G401.6 (cell line): Measurements from ENCODE around the gene ADAMTS19.

Experiments used
- FAIRE-seq: peaks from 2 replicates; lab custom pipeline; 2012; peaks lifted over from hg19 to GRCh38; lab: Jason Lieb, UNC

ADAMTS19 gene

DNA sequence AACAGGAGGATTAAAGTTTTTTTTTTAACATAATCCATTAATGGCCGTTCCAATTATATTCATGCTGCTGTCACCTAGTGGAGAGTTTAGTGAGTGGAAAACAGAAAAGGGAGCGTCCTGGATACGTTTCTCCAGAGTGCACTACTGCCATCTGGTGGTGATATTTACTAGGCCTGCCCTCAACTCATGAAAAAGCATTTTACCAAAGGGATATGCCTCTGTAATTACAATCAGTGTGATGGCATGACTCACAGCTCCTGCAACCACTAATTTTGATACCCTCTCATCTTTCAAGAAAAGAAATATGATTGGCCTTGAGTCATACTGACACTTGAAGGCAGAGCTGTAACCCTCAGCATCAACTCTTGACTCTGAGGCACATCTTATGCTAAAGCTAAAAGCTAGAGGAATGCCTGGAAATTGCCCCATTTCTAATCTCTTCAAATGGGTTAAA lies 307.9 kb downstream of the ADAMTS19 start:
- FAIRE-seq, result peak; percentile 93

DNA sequence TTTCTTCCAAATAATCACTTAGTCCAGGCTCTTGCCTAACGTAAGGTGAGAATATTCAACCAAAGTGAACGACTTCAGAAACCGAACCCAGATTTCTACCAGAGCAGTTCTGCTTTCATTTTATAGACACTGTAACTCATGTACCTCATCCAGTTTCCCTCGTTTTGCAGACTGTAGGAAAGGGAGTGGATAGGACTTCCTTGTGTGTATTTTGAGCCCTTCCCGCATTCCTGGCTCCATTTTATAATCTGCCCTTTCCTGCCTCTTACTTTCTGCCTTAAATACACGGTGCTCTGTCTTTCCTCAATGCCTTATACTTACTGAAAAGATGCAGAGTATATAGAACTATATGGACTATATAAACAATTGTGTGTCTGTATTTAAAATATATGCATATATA lies 308.6 kb downstream of the ADAMTS19 start:
- no peak for FAIRE-seq

- FAIRE-seq, result no peak
Measured at GRCh38 chr5:129770024-129770820, 310.1 kb downstream of the ADAMTS19 start.

DNA sequence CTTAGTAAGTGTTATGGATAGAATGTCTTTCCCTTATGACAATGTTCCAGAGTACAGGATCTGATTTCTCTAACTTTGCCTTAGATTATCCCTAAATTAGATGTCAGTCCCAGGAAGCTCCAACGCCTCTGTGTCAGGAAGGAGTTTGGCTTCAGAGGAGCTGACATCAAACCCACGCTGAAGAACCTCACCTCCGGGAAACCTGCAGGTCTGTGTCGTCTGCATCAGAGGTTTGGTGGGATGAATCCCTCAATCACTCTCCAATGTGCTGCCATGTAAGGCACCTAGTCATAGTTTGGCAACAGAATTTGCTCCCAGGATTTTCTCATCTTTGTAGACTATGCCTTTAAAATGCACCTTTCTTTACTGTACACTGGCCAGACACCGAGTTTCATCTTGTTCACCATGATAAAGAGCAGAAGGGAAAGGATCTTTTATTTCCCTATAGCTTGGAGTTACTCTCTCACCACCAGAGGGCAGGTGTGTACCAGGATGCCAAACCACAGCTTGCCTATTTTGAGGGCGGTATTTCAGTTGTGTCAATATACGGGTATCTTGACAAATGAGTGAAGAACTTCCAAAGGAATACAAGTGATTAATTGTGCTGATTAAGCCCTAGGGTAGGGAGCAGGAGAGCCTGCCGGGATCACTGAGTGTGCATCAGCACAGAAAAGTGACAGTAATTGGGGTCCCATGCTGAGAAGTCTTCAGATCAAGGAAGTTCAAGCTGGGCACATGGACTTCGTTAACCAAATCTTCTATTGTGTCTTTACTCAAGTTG lies 311.1 kb downstream of the ADAMTS19 start:
- peak; percentile 60 for FAIRE-seq

DNA sequence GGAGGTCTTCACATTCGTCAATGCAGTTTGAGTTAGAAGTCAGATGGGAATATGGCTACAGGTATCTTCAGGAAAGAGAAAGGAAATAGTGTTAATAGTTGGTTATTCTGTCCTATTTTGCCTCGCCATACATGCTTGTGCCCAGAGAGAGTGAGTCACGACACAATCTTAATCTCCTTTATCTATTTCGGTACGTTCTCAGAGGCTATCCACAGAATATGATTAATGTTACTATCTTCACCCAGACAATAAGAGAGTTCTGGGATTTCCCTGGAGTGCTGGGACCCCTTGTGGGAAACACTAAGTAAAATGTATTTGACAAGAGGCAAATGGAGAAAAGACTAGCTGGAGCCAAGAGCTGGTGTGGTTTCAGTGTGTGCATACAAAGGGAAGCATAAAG lies 313.3 kb downstream of the ADAMTS19 start:
- no peak for FAIRE-seq

DNA sequence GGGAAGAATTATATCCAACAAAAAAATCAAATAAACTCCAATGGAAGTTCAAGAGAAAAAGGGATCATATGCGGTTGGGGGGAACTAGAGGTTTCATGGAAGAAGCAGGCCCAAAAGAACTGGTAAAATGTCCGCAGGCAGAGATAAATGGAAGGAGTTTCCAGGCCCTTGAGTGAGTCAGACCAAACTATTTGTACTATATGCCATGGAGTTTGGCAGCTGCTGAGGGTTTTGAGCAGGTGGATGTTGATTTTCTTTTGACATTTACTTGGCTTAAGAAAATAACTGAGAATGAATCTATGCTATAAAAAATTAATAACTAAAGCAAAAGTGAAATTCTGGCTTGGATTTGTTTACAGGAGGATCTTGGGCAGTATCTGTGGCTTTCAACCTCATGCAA lies 321.5 kb downstream of the ADAMTS19 start:
- FAIRE-seq, result no peak
